SU-DHL-6 (cell line): Measurements from ENCODE around the gene ATOH8.

Source experiments
- CTCF ChIP-seq: fragments of 200-600 bp; sonication (generic); IDR thresholded peaks from one replicate; pipeline ENCODE4 v1.5.1; 2017; ENCODE audit warnings: antibody characterized with exemption, mild to moderate bottlenecking, low read length, moderate library complexity; ENCODE audit not compliant: insufficient read depth, poor library complexity, severe bottlenecking
- EZH2phosphoT487 ChIP-seq: fragments of 200-600 bp; sonication (generic), shearing (Covaris generic); conservative IDR thresholded peaks from 2 replicates; pipeline ENCODE4 v1.6.1; 2018; ENCODE audit warnings: mild to moderate bottlenecking, antibody characterized with exemption, low read length, moderate library complexity, mixed read lengths

- TF ChIP-seq CTCF (no peak), EZH2phosphoT487 (no peak)
Measured at GRCh38 chr2:85770369-85770768, 16.6 kb downstream of the ATOH8 start.
